ENCODE measurements around the gene NCR2. TPM values are rescaled to one million over a fixed set of nuclear protein-coding genes. Genes with fewer than 3 reads are reported as not detected.
"Not testable (repeated sequence)": the region's sequence is repeated elsewhere in the genome, so short reads cannot be mapped to it uniquely, and the experiment has no call there.

The NCR2 gene, protein sequence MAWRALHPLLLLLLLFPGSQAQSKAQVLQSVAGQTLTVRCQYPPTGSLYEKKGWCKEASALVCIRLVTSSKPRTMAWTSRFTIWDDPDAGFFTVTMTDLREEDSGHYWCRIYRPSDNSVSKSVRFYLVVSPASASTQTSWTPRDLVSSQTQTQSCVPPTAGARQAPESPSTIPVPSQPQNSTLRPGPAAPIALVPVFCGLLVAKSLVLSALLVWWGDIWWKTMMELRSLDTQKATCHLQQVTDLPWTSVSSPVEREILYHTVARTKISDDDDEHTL
- total RNA-seq = 1 to 10 TPM in 1 of 2 donors, not detected in 1; 1.0 TPM

DNA sequence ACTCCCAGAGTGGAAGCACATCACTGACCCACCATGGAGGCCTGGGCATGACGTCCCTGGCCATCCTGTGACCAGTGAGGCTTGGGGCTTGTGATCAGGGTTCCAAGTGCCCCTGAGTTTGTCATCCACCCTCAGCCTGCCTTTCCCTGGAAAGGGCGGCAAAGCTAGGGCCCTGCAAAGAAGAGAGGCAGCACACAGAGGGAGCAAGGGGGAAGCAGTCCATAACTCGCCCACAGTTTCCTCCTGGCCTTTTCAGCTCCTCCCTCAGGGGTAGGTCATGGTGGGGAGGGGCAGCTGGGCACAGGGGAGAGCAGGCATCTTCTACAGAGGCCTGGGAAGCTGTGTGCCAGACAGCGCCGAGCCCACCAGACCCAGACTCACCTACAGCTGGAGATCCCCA is at the start of gene NCR2:
TSS of gene NCR2 (plus strand) at position 313 of the 400 bp plus-strand sequence. CDS start 269 bp downstream, outside the sequence.
- ATAC-seq (no peak), DNase-seq (ENCODE audit: low spot score) (no peak)
- Mint-ChIP-seq H3K27ac (peak within 1 kb of the TSS; percentile 92 to 98), H3K4me1 (ENCODE audit: low read depth in 2 of 2) (peaks cover 54 to 55% of the 10 kb centered on the region in 2 donors), H3K9me3 (no peaks in the 10 kb centered on the region), H3K4me3 (peak within 1 kb of the TSS; percentile 80), H3K27me3 (no peaks in the 10 kb centered on the region), H3K36me3 (no peaks in the 10 kb centered on the region)

DNA sequence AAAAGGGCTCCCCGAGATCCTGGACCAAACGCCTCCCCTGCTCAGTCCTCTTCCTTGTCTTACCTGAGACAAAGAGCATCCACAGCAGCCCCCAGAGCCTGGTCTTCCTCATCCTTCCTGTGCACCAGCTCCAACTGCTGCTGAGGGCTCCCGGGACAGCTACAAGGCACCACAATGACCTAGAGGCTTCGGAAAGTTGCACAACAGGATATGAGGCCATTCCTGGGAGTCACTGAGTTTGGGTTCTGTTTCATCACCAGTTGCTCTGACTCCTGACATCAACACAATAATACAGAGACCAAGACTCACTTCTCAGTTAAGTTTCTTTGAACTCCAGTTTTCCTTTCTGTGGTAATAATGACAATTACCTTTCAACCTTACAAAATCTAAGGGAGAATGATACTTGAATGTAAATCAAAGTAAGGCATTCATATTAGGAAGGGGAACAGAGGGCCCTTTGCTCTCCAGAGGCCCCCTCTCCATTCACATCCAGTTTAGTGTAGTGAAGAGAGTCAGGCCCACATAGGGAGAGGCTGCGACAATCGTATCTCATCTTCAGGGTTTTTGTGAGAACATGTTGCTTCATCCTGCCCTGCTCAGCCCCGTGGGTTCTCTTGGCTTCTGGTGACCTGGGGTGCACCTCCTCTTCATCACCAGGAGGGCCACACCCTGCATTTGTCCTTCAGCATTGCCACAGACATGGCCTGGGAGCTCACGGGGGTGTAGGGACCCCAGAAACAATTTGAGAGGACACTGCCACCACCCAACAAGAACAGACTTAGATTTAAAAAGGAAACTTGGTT is 48.7 kb upstream of the NCR2 start, which contains the start of gene TREM1:
TSS of gene TREM1 (minus strand) at position 139 of the 803 bp plus-strand sequence. CDS start at position 112, 27 bp downstream.
- no peaks in the 10 kb centered on the region for H3K36me3 Mint-ChIP-seq
- peaks cover 6% of the 10 kb centered on the region in 2 donors for H3K4me1 Mint-ChIP-seq (ENCODE audit: low read depth in 2 of 2)
- no peaks in the 10 kb centered on the region for H3K9me3 Mint-ChIP-seq
- DNase-seq (ENCODE audit: low spot score) = no peak
- H3K4me3 Mint-ChIP-seq = no peak within 1 kb of the TSS
- peak within 1 kb of the TSS; percentile 2 to 26 for H3K27ac Mint-ChIP-seq
- H3K27me3 Mint-ChIP-seq = peaks cover 9 to 11% of the 10 kb centered on the region in 2 donors
- ATAC-seq = peak; percentile 44 to 73

DNA sequence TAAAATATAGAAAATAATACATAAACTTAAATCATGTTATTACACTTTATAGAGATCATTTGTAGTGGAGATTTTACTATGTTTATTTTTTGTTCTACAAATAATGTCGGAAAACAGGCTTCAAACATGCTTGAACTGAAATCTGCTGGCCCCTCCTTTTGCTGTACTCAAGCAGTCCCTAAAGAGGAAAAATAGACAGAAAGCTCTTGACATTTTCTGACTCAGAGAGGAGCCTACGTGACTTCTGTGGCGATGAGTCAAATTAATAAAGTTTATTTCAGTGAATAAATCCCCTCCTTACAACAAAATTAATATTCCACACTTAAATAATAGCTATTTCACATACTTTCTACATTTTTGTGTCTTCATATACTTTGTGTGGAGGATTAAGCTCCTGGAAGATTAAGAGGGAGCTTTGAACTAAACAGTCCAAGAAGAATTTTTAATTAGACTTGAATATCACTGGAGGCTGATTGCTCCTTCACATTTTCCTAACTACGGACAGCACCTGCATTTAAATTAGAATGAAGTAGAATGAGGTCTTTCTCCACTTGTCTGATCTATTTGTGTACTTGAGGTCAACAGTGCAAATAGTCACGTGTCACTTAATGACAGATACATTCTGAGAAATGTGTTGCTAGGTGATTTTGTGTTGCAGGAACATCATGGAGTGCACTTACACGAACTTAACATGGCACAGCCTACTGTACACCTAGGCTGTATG is 47.2 kb upstream of the NCR2 start:
- no peak overlapping the region for H3K27ac Mint-ChIP-seq
- H3K4me3 Mint-ChIP-seq = no peak overlapping the region
- no peaks in the 10 kb centered on the region for H3K36me3 Mint-ChIP-seq
- ATAC-seq = no peak
- DNase-seq (ENCODE audit: low spot score) = no peak
- peaks cover 7 to 9% of the 10 kb centered on the region in 2 donors for H3K27me3 Mint-ChIP-seq
- H3K4me1 Mint-ChIP-seq (ENCODE audit: low read depth in 2 of 2) = peaks cover 6 to 11% of the 10 kb centered on the region in 2 donors
- no peaks in the 10 kb centered on the region for H3K9me3 Mint-ChIP-seq

DNA sequence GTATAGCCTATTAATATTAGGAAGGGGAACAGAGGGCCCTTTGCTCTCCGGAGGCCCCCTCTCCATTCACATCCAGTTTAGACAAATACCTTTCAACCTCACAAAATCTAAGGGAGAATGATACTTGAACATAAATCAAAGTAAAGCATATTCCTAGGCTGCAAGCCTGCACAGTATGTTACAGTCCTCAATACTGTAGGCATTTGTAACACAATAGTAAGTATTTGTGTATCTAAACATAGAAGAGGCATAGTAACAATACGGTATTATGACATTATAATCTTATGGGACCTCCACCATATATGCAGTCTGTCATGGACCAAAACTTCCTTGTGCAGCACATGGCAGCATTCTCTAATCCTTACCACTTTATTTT is 46.7 kb upstream of the NCR2 start:
- DNase-seq (ENCODE audit: low spot score) = no peak
- H3K9me3 Mint-ChIP-seq = no peaks in the 10 kb centered on the region
- H3K4me3 Mint-ChIP-seq = no peak overlapping the region
- ATAC-seq = no peak
- H3K27me3 Mint-ChIP-seq = peaks cover 5 to 9% of the 10 kb centered on the region in 2 donors
- H3K27ac Mint-ChIP-seq = no peak overlapping the region
- H3K36me3 Mint-ChIP-seq = no peaks in the 10 kb centered on the region
- H3K4me1 Mint-ChIP-seq (ENCODE audit: low read depth in 2 of 2) = peaks cover 6 to 11% of the 10 kb centered on the region in 2 donors

DNA sequence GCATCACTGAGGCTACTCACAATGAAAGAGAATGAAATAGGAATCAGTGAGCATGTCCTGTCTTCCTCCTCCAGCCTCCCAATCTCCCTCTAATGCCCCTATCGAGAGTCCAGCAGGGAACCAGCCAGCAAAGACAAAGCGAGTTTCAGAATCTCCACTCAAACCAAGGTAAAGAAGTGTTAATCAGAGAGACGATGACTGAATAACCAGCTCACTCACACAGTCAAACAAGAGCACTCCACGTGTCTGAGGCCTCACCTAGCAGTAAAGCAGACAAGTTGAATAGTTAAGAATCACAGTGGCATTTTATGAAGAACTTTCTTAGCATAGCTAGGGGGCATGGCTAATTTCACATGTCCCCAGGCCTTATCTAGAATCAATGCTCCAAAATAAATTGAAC is 45.6 kb upstream of the NCR2 start:
- no peak overlapping the region for H3K4me3 Mint-ChIP-seq
- peaks cover 6 to 12% of the 10 kb centered on the region in 2 donors for H3K4me1 Mint-ChIP-seq (ENCODE audit: low read depth in 2 of 2)
- DNase-seq (ENCODE audit: low spot score) (no peak), ATAC-seq (no peak)
- no peaks in the 10 kb centered on the region for H3K9me3 Mint-ChIP-seq
- no peaks in the 10 kb centered on the region for H3K36me3 Mint-ChIP-seq
- H3K27ac Mint-ChIP-seq = no peak overlapping the region
- peaks cover 5 to 9% of the 10 kb centered on the region in 2 donors for H3K27me3 Mint-ChIP-seq

DNA sequence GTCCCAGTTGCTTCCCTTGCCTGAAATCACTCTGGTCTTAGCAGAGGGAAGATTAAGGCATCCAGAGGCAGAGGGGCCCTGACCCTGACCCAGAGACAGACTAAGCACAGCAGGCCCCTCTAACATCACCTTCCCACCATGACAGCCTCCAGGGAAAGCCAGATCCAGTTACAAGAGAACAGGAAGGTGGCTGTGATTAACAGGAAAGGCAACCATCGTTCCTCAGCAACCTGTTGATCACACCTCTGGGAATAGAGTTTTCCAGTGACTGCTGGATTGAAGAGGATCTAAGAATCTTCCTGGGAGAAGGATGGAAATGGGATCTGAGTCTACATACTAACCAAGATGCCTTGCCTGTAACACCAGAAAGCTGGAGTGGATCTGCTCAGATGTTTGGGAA is 43.7 kb upstream of the NCR2 start:
- H3K27ac Mint-ChIP-seq = no peak overlapping the region
- peaks cover 7 to 12% of the 10 kb centered on the region in 2 donors for H3K4me1 Mint-ChIP-seq (ENCODE audit: low read depth in 2 of 2)
- H3K9me3 Mint-ChIP-seq = no peaks in the 10 kb centered on the region
- H3K4me3 Mint-ChIP-seq = no peak overlapping the region
- H3K27me3 Mint-ChIP-seq = peaks cover 0 to 2% of the 10 kb centered on the region in 2 donors
- DNase-seq (ENCODE audit: low spot score) (no peak), ATAC-seq (no peak)
- peaks cover 7% of the 10 kb centered on the region for H3K36me3 Mint-ChIP-seq

DNA sequence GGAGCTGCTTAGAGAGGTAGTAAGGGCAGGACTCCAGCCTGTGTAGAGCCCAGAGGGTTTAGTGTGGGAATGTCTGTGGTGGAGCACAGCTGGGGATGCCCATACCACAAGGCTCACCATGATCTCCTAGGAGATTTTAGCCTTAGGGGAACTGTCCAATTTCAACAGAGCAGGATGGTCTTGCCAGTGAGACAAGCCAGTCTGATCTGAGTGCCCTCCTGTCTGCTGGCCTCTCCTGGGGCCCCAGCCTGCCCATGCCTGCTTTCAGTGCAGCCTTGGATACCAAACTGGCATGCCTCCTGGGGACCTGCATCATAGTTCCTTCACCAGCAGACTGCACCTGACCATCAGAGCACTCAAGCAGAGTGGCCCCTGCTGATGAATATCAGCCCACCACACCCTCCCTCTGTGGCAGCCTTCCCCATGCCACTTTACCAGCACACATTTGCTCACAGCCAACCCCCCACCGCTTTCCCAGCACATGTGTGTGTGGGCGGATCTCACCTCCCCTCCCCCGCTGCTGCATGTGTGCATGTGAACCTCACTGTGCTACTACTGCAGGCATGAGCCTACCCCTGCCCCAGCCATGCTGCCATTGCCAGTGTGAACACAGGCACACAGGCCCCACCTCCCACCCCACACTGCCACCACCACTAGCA is 41.1 kb upstream of the NCR2 start:
- Mint-ChIP-seq H3K4me1 (ENCODE audit: low read depth in 2 of 2) (peaks cover 32 to 35% of the 10 kb centered on the region in 2 donors), H3K9me3 (peaks cover 8% of the 10 kb centered on the region), H3K27me3 (no peaks in the 10 kb centered on the region), H3K4me3 (no peak overlapping the region), H3K36me3 (peaks cover 20% of the 10 kb centered on the region), H3K27ac (no peak overlapping the region)
- DNase-seq (ENCODE audit: low spot score) (no peak), ATAC-seq (peak in 1 of 2 donors; percentile 36)

DNA sequence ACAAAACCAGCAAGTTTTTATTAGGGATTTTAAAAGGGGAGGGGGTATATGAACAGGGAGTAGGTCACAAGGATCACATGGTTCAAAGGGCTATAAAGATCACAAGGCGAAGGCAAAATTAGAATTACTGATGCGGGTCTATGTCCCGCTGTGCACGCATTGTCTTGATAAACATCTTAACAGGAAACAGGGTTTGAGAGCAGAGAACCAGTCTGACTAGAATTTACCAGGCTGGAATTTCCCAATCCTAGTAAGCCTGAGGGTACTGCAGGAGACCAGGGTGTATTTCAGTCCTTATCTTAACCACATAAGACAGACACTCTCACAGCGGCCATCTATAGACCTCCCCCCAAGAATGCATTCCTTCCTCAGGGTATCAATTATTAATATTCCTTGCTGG is 38.2 kb upstream of the NCR2 start:
- ATAC-seq = not testable (repeated sequence)
- peak overlapping the region; percentile 28 for H3K4me3 Mint-ChIP-seq

DNA sequence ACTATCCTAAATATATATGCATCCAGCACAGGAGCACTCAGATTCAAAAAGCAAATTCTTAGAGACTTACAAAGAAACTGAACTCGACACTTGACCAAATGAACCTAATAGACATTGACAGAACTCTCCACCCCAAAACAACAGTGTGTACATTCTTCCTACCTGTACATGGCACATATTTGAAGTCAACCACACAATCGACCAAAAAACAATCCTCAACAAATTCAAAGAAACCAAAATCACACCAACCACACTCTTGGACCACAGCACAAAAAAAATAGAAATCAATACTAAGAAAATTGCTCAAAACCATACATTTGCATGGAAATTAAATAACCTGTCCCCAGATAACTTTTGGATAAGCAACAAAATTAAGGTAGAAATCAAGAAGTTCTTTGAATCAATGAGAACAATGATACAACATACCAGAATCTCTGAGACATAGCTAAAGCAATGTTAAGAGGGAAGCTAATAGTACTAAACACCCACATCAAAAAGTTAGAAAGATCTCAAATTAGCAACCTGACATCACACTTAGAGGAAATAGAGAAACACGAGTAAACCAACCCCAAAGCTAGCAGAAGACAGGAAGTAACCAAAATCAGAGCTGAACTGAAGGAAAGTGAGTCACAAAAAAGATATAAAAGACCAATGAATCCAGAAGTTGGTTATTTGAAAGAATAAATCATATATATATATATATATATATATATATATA is 36.5 kb upstream of the NCR2 start:
- ATAC-seq = peak in 1 of 2 donors; percentile 62
- H3K4me3 Mint-ChIP-seq = peak overlapping the region; percentile 85
- H3K36me3 Mint-ChIP-seq = peaks cover 20% of the 10 kb centered on the region
- DNase-seq (ENCODE audit: low spot score) = no peak
- H3K9me3 Mint-ChIP-seq = peaks cover 8% of the 10 kb centered on the region
- H3K27me3 Mint-ChIP-seq = peaks cover 0 to 5% of the 10 kb centered on the region in 2 donors
- peaks cover 36 to 48% of the 10 kb centered on the region in 2 donors for H3K4me1 Mint-ChIP-seq (ENCODE audit: low read depth in 2 of 2)
- H3K27ac Mint-ChIP-seq = peak overlapping the region; percentile 76 to 80

More for the DNA sequence above, 38.2 kb upstream of the NCR2 start:
- H3K36me3 Mint-ChIP-seq = peaks cover 20% of the 10 kb centered on the region
- H3K27me3 Mint-ChIP-seq; DNase-seq (ENCODE audit: low spot score); H3K9me3 Mint-ChIP-seq: not testable (repeated sequence)
- H3K4me1 Mint-ChIP-seq (ENCODE audit: low read depth in 2 of 2) = peaks cover 36 to 43% of the 10 kb centered on the region in 2 donors
- peak overlapping the region in 1 of 2 donors; percentile 68 for H3K27ac Mint-ChIP-seq

DNA sequence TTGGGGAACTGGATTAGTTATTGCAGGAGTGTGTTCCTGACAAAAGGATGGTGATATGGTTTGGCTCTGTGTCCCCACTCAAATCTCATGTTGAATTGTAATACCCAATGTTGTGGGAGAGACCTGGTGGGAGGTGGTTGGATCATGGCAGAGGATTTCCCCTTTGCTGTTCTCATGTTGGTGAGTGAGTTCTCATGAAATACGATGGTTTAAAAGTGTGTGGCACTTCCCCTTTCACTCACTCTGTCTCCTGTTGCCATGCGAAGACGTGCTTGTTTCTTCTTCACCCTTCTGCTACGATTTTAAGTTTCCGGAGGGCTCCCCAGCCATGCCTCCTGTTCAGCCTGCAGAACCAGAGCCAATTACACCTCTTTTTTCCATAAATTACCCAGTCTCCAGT is 32.8 kb upstream of the NCR2 start:
- no peak for ATAC-seq
- H3K27ac Mint-ChIP-seq = no peak overlapping the region
- peaks cover 8% of the 10 kb centered on the region for H3K36me3 Mint-ChIP-seq
- peaks cover 20 to 34% of the 10 kb centered on the region in 2 donors for H3K4me1 Mint-ChIP-seq (ENCODE audit: low read depth in 2 of 2)
- peaks cover 3% of the 10 kb centered on the region for H3K9me3 Mint-ChIP-seq
- H3K4me3 Mint-ChIP-seq = no peak overlapping the region
- H3K27me3 Mint-ChIP-seq = peaks cover 5 to 11% of the 10 kb centered on the region in 2 donors
- no peak for DNase-seq (ENCODE audit: low spot score)

DNA sequence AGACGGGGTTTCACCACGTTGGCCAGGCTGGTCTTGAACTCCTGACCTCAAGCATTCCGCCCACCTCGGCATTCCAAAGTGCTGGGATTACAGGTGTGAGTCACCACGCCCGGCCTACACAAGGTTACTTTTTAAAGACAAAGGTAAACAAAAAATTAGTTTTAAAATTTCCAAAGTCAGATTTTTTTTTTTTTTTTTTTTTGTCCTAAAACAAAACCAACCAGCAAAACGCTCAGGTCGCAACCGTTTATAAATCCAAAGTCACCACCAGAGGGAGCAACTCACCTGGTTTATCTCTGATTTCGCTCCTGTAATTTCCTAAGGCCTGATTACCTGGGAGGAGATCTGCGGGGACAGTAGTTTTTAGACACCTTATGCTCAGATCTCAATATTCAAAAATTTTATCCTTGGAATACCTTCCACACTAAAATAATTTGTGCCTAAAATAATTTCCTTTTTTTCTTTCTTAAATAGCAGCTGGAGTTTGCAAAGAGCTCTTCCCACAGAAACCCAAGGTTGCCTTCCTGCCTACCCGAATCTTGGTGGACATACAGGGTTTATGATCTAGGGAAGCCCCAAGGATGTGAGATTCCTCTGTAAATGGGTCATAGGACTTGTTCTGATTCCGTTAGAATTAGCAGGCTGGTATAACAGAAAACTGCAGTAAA is 29.1 kb upstream of the NCR2 start:
- H3K4me3 Mint-ChIP-seq = no peak overlapping the region
- no peaks in the 10 kb centered on the region for H3K36me3 Mint-ChIP-seq
- H3K4me1 Mint-ChIP-seq (ENCODE audit: low read depth in 2 of 2) = peaks cover 0 to 9% of the 10 kb centered on the region in 2 donors
- H3K9me3 Mint-ChIP-seq = no peaks in the 10 kb centered on the region
- H3K27ac Mint-ChIP-seq = no peak overlapping the region
- ATAC-seq (no peak), DNase-seq (ENCODE audit: low spot score) (no peak)
- H3K27me3 Mint-ChIP-seq = peaks cover 7 to 11% of the 10 kb centered on the region in 2 donors

DNA sequence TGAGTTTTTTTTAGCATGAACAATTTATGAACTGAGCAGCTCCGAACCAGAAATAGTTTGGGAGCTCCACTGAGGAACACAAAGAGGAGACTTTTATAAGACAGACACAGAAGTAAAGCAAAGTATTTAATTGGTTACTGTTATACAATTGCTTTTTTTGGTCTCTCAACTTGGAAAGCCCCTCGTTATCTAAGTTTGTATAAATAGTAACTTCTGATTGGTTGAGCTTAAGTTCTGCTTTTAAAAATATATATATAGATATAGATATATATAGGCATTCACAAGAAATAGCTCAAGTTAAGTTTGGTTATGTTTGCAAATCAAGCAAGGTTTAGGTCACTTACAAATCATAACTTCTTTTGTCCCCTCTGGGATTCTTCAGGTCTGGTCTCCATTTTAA is 20.2 kb upstream of the NCR2 start:
- no peak overlapping the region for H3K27ac Mint-ChIP-seq
- no peaks in the 10 kb centered on the region for H3K36me3 Mint-ChIP-seq
- H3K9me3 Mint-ChIP-seq = no peaks in the 10 kb centered on the region
- ATAC-seq (no peak), DNase-seq (ENCODE audit: low spot score) (no peak)
- H3K4me1 Mint-ChIP-seq (ENCODE audit: low read depth in 2 of 2) = peaks cover 8 to 13% of the 10 kb centered on the region in 2 donors
- H3K4me3 Mint-ChIP-seq = no peak overlapping the region
- peaks cover 24 to 46% of the 10 kb centered on the region in 2 donors for H3K27me3 Mint-ChIP-seq

Measured in natural killer cell treated with Interleukin-12 subunit alpha and Interleukin-12 subunit beta and Interleukin-15 and Interleukin-18, amount 100 ng/mL, for 72 hours (primary cell).